Measurements from ENCODE around the gene GAS7. TPM values are rescaled to one million over a fixed set of nuclear protein-coding genes. Genes with fewer than 3 reads are reported as not detected.
"Not testable (repeated sequence)": the region's sequence is repeated elsewhere in the genome, so short reads cannot be mapped to it uniquely, and the experiment has no call there.

GAS7 gene
- total RNA-seq, 1 donor from 2014 or later, result 2.9 TPM

- H3K9me3 Mint-ChIP-seq, result no peaks in the 10 kb centered on the region
- peaks cover 3% of the 10 kb centered on the region for H3K27me3 Mint-ChIP-seq (ENCODE audit: insufficient read depth, low read depth)
- no peak overlapping the region for H3K4me2 ChIP-seq
- H3K27ac ChIP-seq, result no peak overlapping the region
- H3K79me2 ChIP-seq (ENCODE audit: low read depth), result no peaks in the 10 kb centered on the region
- peaks cover 20% of the 10 kb centered on the region for H3K4me1 Mint-ChIP-seq
- DNase-seq (ENCODE audit: low spot score), result no peak
- H3F3A ChIP-seq (ENCODE audit: low read depth), result no peaks in the 10 kb centered on the region
- no peak for TF ChIP-seq CTCF (IDR thresholded peaks at IDR 0.05)
- no peak for TF ChIP-seq EZH2phosphoT487 (IDR thresholded peaks at IDR 0.05)
- TF ChIP-seq EZH2 (IDR thresholded peaks at IDR 0.05), result no peak
- H3K4me3 Mint-ChIP-seq, result no peak overlapping the region
- H2AFZ ChIP-seq (replicated peaks), result no peak overlapping the region
- H3K27ac Mint-ChIP-seq, result peak overlapping the region; percentile 46
- peaks cover 5% of the 10 kb centered on the region for H3K36me3 Mint-ChIP-seq
- no peaks in the 10 kb centered on the region for H3K27me3 ChIP-seq
- H3K4me3 ChIP-seq, result no peak overlapping the region
- no peaks in the 10 kb centered on the region for H3K36me3 ChIP-seq
- H3K9me3 ChIP-seq (ENCODE audit: low read depth), result no peaks in the 10 kb centered on the region
- H3K4me1 ChIP-seq, result peaks cover 7% of the 10 kb centered on the region
- H4K20me1 ChIP-seq (ENCODE audit: low read depth), result no peaks in the 10 kb centered on the region
- H3K9ac ChIP-seq, result no peak overlapping the region
Measured at GRCh38 chr17:9925457-9925856, 272.9 kb downstream of the GAS7 start.

- H3K9me3 Mint-ChIP-seq, result no peaks in the 10 kb centered on the region
- Histone ChIP-seq H3K9me3 (ENCODE audit: low read depth) (no peaks in the 10 kb centered on the region), H3K36me3 (no peaks in the 10 kb centered on the region), H3F3A (ENCODE audit: low read depth) (no peaks in the 10 kb centered on the region), H3K27me3 (no peaks in the 10 kb centered on the region), H4K20me1 (ENCODE audit: low read depth) (no peaks in the 10 kb centered on the region), H2AFZ (replicated peaks) (peak overlapping the region; percentile 78), H3K79me2 (ENCODE audit: low read depth) (no peaks in the 10 kb centered on the region), H3K4me2 (no peak overlapping the region), H3K4me3 (no peak overlapping the region), H3K27ac (no peak overlapping the region), H3K9ac (no peak overlapping the region), H3K4me1 (peaks cover 7% of the 10 kb centered on the region)
- H3K27me3 Mint-ChIP-seq (ENCODE audit: insufficient read depth, low read depth), result peaks cover 3% of the 10 kb centered on the region
- peak overlapping the region; percentile 74 for H3K27ac Mint-ChIP-seq
- peak; percentile 83 for DNase-seq (ENCODE audit: low spot score)
- peaks cover 5% of the 10 kb centered on the region for H3K36me3 Mint-ChIP-seq
- TF ChIP-seq CTCF (IDR thresholded peaks at IDR 0.05), result peak; percentile 85
- no peak for TF ChIP-seq EZH2 (IDR thresholded peaks at IDR 0.05)
- H3K4me3 Mint-ChIP-seq, result no peak overlapping the region
- peaks cover 20% of the 10 kb centered on the region for H3K4me1 Mint-ChIP-seq
Measured at GRCh38 chr17:9924735-9925191, 273.6 kb downstream of the GAS7 start.

- Histone ChIP-seq H3K27me3 (no peaks in the 10 kb centered on the region), H3K27ac (no peak overlapping the region), H3K79me2 (ENCODE audit: low read depth) (no peaks in the 10 kb centered on the region), H3K36me3 (no peaks in the 10 kb centered on the region), H3F3A (ENCODE audit: low read depth) (no peaks in the 10 kb centered on the region), H3K4me2 (no peak overlapping the region), H3K9ac (no peak overlapping the region), H2AFZ (replicated peaks) (no peak overlapping the region), H3K4me1 (peaks cover 7% of the 10 kb centered on the region), H4K20me1 (ENCODE audit: low read depth) (no peaks in the 10 kb centered on the region), H3K9me3 (ENCODE audit: low read depth) (no peaks in the 10 kb centered on the region), H3K4me3 (no peak overlapping the region)
- peaks cover 13% of the 10 kb centered on the region for H3K4me1 Mint-ChIP-seq
- H3K4me3 Mint-ChIP-seq, result no peak overlapping the region
- H3K27ac Mint-ChIP-seq, result no peak overlapping the region
- no peaks in the 10 kb centered on the region for H3K9me3 Mint-ChIP-seq
- peaks cover 5% of the 10 kb centered on the region for H3K36me3 Mint-ChIP-seq
- H3K27me3 Mint-ChIP-seq (ENCODE audit: insufficient read depth, low read depth), result peaks cover 2% of the 10 kb centered on the region
- TF ChIP-seq CTCF (IDR thresholded peaks at IDR 0.05), result no peak
- TF ChIP-seq EZH2phosphoT487 (IDR thresholded peaks at IDR 0.05), result no peak
- no peak for DNase-seq (ENCODE audit: low spot score)
Measured at GRCh38 chr17:9922012-9922848, 276.2 kb downstream of the GAS7 start.

- not testable (repeated sequence) for H3K79me2 ChIP-seq (ENCODE audit: low read depth); H3K27ac Mint-ChIP-seq; H3F3A ChIP-seq (ENCODE audit: low read depth); DNase-seq (ENCODE audit: low spot score); H2AFZ ChIP-seq (replicated peaks); H4K20me1 ChIP-seq (ENCODE audit: low read depth); H3K36me3 ChIP-seq; H3K4me1 ChIP-seq; H3K4me3 Mint-ChIP-seq; H3K27me3 Mint-ChIP-seq (ENCODE audit: insufficient read depth, low read depth); H3K36me3 Mint-ChIP-seq; H3K9me3 Mint-ChIP-seq; H3K4me2 ChIP-seq; H3K27ac ChIP-seq; H3K4me3 ChIP-seq; H3K27me3 ChIP-seq; H3K9me3 ChIP-seq (ENCODE audit: low read depth); H3K9ac ChIP-seq
- peaks cover 13% of the 10 kb centered on the region for H3K4me1 Mint-ChIP-seq
Measured at GRCh38 chr17:9921216-9921615, 277.2 kb downstream of the GAS7 start.
